Measurements from ENCODE around the gene FADS2.

The FADS2 gene

GRCh38 chr11:61896665-61897386 is 68.7 kb downstream of the FADS2 start:
- no peak for ATAC-seq
- no peak for TF ChIP-seq CREB5 (CRISPR knock-in tag; IDR thresholded peaks at IDR 0.05; ENCODE audit: low read depth)
- TF ChIP-seq ESRRG (CRISPR knock-in tag; IDR thresholded peaks at IDR 0.05) = no peak
- TF ChIP-seq TOX (CRISPR knock-in tag; IDR thresholded peaks at IDR 0.05; ENCODE audit: borderline replicate concordance) = no peak
- no peak for TF ChIP-seq ZNF8 (CRISPR knock-in tag; IDR thresholded peaks at IDR 0.05)
- TF ChIP-seq TSHZ2 (CRISPR knock-in tag; IDR thresholded peaks at IDR 0.05) = no peak
- TF ChIP-seq TCF4 (CRISPR knock-in tag; IDR thresholded peaks at IDR 0.05; ENCODE audit: borderline replicate concordance) = no peak

- peak; percentile 81 for ATAC-seq
- TF ChIP-seq POU6F1 (CRISPR knock-in tag; IDR thresholded peaks at IDR 0.05; ENCODE audit: borderline replicate concordance, low read depth) = no peak
- TF ChIP-seq CSRNP3 (CRISPR knock-in tag; IDR thresholded peaks at IDR 0.05) = no peak
- TF ChIP-seq ZNF565 (CRISPR knock-in tag; conservative IDR thresholded peaks at IDR 0.05; ENCODE audit: low read depth) = no peak
- TF ChIP-seq PPARA (CRISPR knock-in tag; IDR thresholded peaks at IDR 0.05; ENCODE audit: borderline replicate concordance) = no peak
- TF ChIP-seq ARNTL (CRISPR knock-in tag; IDR thresholded peaks at IDR 0.05; ENCODE audit: borderline replicate concordance, low read depth) = no peak
Observed at GRCh38 chr11:61897387-61898246, 69.5 kb downstream of the FADS2 start.

- ATAC-seq = no peak
- TF ChIP-seq ZNF8 (CRISPR knock-in tag; IDR thresholded peaks at IDR 0.05) (no peak), RARB (CRISPR knock-in tag; IDR thresholded peaks at IDR 0.05) (no peak), PPARA (CRISPR knock-in tag; IDR thresholded peaks at IDR 0.05; ENCODE audit: borderline replicate concordance) (no peak), TOX (CRISPR knock-in tag; IDR thresholded peaks at IDR 0.05; ENCODE audit: borderline replicate concordance) (no peak), OSR1 (CRISPR knock-in tag; IDR thresholded peaks at IDR 0.05) (no peak), ZFP3 (CRISPR knock-in tag; IDR thresholded peaks at IDR 0.05) (no peak), CREB5 (CRISPR knock-in tag; IDR thresholded peaks at IDR 0.05; ENCODE audit: low read depth) (no peak), CSRNP3 (CRISPR knock-in tag; IDR thresholded peaks at IDR 0.05) (no peak), PATZ1 (CRISPR knock-in tag; IDR thresholded peaks at IDR 0.05; ENCODE audit: borderline replicate concordance) (no peak), SNAI2 (CRISPR knock-in tag; IDR thresholded peaks at IDR 0.05) (no peak), TCF4 (CRISPR knock-in tag; IDR thresholded peaks at IDR 0.05; ENCODE audit: borderline replicate concordance) (no peak), BACH2 (CRISPR knock-in tag; IDR thresholded peaks at IDR 0.05; ENCODE audit: borderline replicate concordance) (no peak), ARNTL (CRISPR knock-in tag; IDR thresholded peaks at IDR 0.05; ENCODE audit: borderline replicate concordance, low read depth) (no peak), ZNF565 (CRISPR knock-in tag; conservative IDR thresholded peaks at IDR 0.05; ENCODE audit: low read depth) (no peak)
Observed at GRCh38 chr11:61898247-61898582, 70.1 kb downstream of the FADS2 start.
